Smooth muscle cell (in vitro differentiated cells): ENCODE results near the gene RANBP9. TPM values are rescaled to one million over a fixed set of nuclear protein-coding genes. Genes with fewer than 3 reads are reported as not detected.

ENCODE experiments used
- DNase-seq: peaks from one replicate; lab custom pipeline; 2025; ENCODE audit not compliant: unreplicated experiment; lab: John Stamatoyannopoulos, UW
- H2AFZ ChIP-seq: fragments of 200-600 bp; sonication (generic); 2 replicates; pipeline ENCODE4 v1.6.0; 2016; ENCODE audit warnings: antibody characterized with exemption, low read depth, mild to moderate bottlenecking
- H3F3A ChIP-seq: fragments of 200-600 bp; sonication (generic); 2 replicates; pipeline ENCODE4 v1.6.0; 2017; ENCODE audit warnings: antibody characterized with exemption, low read depth
- H3K27ac ChIP-seq: fragments of 200-600 bp; sonication (generic); 2 replicates; pipeline ENCODE4 v1.5.1; 2016; ENCODE audit warnings: low read depth, mild to moderate bottlenecking
- H3K27me3 ChIP-seq: fragments of 200-600 bp; sonication (generic); 2 replicates; pipeline ENCODE4 v1.6.1; 2016; ENCODE audit warnings: low read depth, mild to moderate bottlenecking
- H3K36me3 ChIP-seq: fragments of 200-600 bp; sonication (generic); 2 replicates; pipeline ENCODE4 v1.5.1; 2016; ENCODE audit warnings: low read depth
- H3K4me1 ChIP-seq: fragments of 200-600 bp; sonication (generic); 2 replicates; pipeline ENCODE4 v1.5.1; 2016; ENCODE audit warnings: low read depth
- H3K4me2 ChIP-seq: fragments of 200-600 bp; sonication (generic); 2 replicates; pipeline ENCODE4 v1.6.0; 2016; ENCODE audit warnings: mild to moderate bottlenecking
- H3K4me3 ChIP-seq: fragments of 200-600 bp; sonication (generic); 2 replicates; pipeline ENCODE4 v1.5.1; 2016; ENCODE audit warnings: mild to moderate bottlenecking
- H3K79me2 ChIP-seq: fragments of 200-600 bp; sonication (generic); 2 replicates; pipeline ENCODE4 v1.6.0; 2016; ENCODE audit warnings: low read depth, mild to moderate bottlenecking
- H3K9ac ChIP-seq: fragments of 200-600 bp; sonication (generic); 2 replicates; pipeline ENCODE4 v1.6.0; 2016; ENCODE audit warnings: low read depth
- H3K9me3 ChIP-seq: fragments of 200-600 bp; sonication (generic); replicated peaks from 2 replicates; pipeline ENCODE4 v1.5.1; 2016; ENCODE audit warnings: low read depth
- H4K20me1 ChIP-seq: fragments of 200-600 bp; sonication (generic); 2 replicates; pipeline ENCODE4 v1.6.0; 2016; ENCODE audit warnings: low read depth
- CTCF ChIP-seq: fragments of 200-600 bp; sonication (generic); IDR thresholded peaks from 2 replicates; pipeline ENCODE4 v1.5.1; 2017; ENCODE audit warnings: borderline replicate concordance, mild to moderate bottlenecking, antibody characterized with exemption; ENCODE audit not compliant: insufficient read depth, poor library complexity, severe bottlenecking
- WGBS: methylation state at CpG from one replicate; pipeline ENCODE4 v1.1.7; 2016; ENCODE audit warnings: low lambda C conversion rate; 5-methylcytosine and 5-hydroxymethylcytosine counted together
- polyA plus RNA-seq: library from polyadenylated mRNA; unstranded; fragments of >200 nt; fragmentation: Nextera tagmentation; extraction: Ambion mirVana; gene quantifications from 2 replicates; pipeline ENCODE4 v1.2.1, GENCODE V29; 2016
- total RNA-seq: library from RNA; depleted of rRNA; stranded (reverse); fragments of >200 nt; gene quantifications from 2 replicates; pipeline ENCODE4 v1.2.3, GENCODE V29; 2014

RANBP9 gene
- total and polyA plus RNA-seq, 2 experiments from 2014 or later = 26.9 to 40.9 TPM

GRCh38 chr6:13709689-13710551 is 1.7 kb downstream of the RANBP9 start:
- Histone ChIP-seq H3K4me1 (peaks cover 30% of the 10 kb centered on the region), H3K9me3 (no peaks in the 10 kb centered on the region), H3K9ac (peak overlapping the region; percentile 91), H3K36me3 (no peaks in the 10 kb centered on the region), H3K27me3 (no peaks in the 10 kb centered on the region), H3K27ac (peak overlapping the region; percentile 76), H2AFZ (peak overlapping the region; percentile 11), H4K20me1 (peaks cover 54% of the 10 kb centered on the region), H3K4me3 (peak overlapping the region; percentile 99), H3K79me2 (peaks cover 60% of the 10 kb centered on the region), H3F3A (peaks cover 6% of the 10 kb centered on the region), H3K4me2 (peak overlapping the region; percentile 87)
- DNase-seq = no peak
- no peak for TF ChIP-seq CTCF
- WGBS = 8% methylated on average over 10 of the region's 10 CpGs

GRCh38 chr6:13708736-13709135 is 2.9 kb downstream of the RANBP9 start:
- Histone ChIP-seq H3K9ac (peak overlapping the region; percentile 91), H3K27ac (peak overlapping the region; percentile 76), H3K4me2 (peak overlapping the region; percentile 87), H3K9me3 (no peaks in the 10 kb centered on the region), H2AFZ (no peak overlapping the region), H3K4me3 (peak overlapping the region; percentile 99), H3F3A (peaks cover 6% of the 10 kb centered on the region), H3K79me2 (peaks cover 72% of the 10 kb centered on the region), H3K4me1 (peaks cover 37% of the 10 kb centered on the region), H3K27me3 (no peaks in the 10 kb centered on the region), H3K36me3 (no peaks in the 10 kb centered on the region), H4K20me1 (peaks cover 66% of the 10 kb centered on the region)
- no peak for DNase-seq
- TF ChIP-seq CTCF = no peak
- WGBS = 63% methylated on average over 5 of the region's 5 CpGs

- Histone ChIP-seq H3K27me3 (no peaks in the 10 kb centered on the region), H3K9me3 (no peaks in the 10 kb centered on the region), H3K27ac (no peak overlapping the region), H4K20me1 (peaks cover 89% of the 10 kb centered on the region), H3F3A (peaks cover under 1% of the 10 kb centered on the region), H3K4me1 (peaks cover 25% of the 10 kb centered on the region), H3K9ac (no peak overlapping the region), H3K36me3 (no peaks in the 10 kb centered on the region), H3K4me3 (no peak overlapping the region), H2AFZ (no peak overlapping the region), H3K79me2 (peaks cover 100% of the 10 kb centered on the region), H3K4me2 (no peak overlapping the region)
- no peak for DNase-seq
- no peak for TF ChIP-seq CTCF
Measured at GRCh38 chr6:13703496-13703895, 8.1 kb downstream of the RANBP9 start.
